ENCODE measurements around the gene AMER3.

AMER3 gene

DNA sequence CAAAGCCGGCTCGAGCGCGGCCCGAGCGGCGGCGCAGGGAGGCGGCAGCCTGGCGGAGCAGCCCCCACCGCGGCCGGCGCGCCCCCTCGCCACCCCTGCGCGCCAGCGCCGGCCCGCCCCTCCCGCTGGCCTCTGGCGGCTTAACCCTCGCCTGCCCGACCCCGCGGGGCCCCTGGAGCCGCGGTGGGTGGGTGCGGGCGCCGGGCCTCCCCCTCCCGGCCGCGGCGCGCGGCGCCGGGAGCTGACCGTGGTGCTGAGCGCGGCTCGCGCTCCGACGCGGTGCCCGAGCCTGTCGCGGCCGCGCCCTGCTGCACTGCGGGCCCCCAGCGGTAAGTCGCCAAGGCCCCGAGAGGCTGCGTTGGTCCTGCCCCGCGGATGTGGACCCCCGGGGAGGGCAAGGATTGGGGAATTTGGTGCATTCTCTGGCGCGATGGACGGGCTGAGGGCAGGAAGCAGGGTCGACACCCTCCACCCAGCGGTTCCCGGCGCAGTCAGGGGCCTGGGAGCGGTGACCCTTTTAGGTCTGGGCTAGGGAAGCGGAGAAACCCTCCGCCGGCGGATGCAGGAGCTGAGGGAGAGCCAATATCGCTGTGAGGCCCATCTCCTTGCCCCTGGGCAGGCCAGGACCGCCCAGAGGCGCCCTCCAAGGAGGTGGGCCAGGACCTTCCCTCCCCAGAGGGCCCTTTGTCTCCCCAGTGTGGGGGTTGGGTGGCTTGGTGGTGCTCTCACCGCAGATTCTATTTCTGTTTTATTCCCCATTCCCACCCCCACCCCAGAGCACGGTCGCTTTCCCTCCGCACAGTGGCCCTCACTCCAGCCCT lies 923 bp downstream of the AMER3 start:
- FAIRE-seq, result no peak

- FAIRE-seq, result no peak
These were observed 1.7 kb downstream of the AMER3 start for GRCh38 chr2:130756874-130757668.

DNA sequence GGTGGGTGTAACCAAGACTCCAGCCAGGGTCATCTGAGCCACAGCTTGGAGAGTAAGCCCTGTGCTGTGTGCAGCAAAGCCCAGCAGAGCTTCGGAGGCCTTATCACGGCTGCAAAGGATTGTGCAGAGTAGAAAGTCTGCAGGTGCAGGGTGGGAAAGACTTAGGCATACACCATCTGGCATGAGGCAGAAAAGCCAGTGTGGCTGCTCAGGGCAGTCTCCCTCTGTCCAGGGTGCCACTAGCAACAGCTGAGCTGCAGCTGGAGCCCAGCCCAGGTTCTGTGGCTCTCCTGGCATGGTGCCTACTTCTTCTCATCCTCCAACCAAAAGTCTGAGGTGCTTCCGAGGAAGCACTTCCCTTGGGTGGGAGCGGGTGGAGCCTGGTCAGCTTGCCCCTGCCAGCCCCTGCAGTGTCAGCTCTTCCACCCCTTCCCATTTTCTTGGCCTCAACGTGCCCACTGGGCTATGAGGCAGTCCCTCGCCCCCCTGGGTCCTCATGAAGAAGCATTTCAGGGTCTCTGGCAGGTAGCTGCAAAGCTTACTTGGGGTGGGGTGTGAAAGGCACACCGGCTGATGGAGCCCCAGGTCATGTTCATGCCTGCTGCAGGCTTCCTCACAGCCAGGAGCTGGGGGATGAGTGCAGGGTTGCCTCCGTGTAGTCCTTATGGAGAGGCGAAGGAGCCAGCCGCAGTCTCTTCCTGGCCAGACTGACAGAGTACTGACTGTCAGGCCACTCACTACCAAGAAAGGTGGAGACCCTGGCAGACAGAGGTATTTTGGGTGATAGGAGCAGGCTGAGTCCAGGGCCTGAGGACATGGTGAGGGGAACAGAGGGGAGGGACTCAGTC lies 4.8 kb downstream of the AMER3 start:
- no peak for FAIRE-seq

- FAIRE-seq, result no peak
These were observed 5.7 kb downstream of the AMER3 start for GRCh38 chr2:130760754-130761751.

DNA sequence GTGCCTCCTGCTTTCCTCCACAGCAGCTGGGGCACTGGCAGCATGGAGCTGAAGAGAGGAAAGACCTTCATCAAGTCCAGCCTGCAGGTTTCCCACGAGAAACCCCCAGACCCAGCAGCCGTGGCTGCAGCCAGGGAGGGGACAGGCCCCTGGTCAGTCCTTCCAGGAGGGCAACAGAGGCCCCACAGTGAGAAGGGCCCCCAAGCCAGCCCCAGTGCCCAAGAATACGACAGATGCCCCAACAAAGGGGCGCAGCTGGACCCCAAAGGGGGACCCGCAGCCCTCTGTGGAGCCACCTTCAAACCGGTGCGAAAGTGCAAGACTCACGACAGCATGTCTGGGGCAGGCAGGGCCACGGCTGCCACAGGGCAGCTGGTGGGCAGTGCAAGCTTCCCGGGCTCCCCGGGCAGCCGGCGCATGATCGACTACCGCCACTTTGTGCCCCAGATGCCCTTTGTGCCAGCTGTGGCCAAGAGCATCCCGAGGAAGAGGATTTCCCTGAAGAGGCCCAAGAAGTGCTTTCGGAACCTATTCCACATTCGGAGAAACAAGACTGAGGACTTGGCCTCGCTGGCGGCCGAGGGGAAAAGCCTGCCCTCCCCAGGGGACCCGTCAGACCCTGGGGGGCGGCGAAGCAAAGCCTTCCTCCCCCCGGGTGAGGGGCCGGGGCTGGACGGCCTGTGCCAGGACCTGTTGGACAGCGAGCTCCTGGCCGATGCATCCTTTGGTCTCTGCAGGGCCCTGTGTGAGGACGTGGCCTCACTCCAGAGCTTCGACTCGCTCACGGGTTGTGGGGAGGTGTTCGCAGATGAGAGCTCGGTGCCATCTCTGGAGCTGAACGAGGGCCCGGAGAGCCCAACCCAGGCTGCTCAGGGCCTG lies 6.9 kb downstream of the AMER3 start:
- FAIRE-seq, result no peak

GRCh38 chr2:130762910-130763385 lies 7.6 kb downstream of the AMER3 start:
- no peak for FAIRE-seq

- no peak for FAIRE-seq
These were observed 8.1 kb downstream of the AMER3 start for GRCh38 chr2:130763405-130763804.

- no peak for FAIRE-seq
These were observed 8.9 kb downstream of the AMER3 start for GRCh38 chr2:130764035-130764820.

GRCh38 chr2:130764821-130765115 lies 9.4 kb downstream of the AMER3 start:
- FAIRE-seq, result no peak

DNA sequence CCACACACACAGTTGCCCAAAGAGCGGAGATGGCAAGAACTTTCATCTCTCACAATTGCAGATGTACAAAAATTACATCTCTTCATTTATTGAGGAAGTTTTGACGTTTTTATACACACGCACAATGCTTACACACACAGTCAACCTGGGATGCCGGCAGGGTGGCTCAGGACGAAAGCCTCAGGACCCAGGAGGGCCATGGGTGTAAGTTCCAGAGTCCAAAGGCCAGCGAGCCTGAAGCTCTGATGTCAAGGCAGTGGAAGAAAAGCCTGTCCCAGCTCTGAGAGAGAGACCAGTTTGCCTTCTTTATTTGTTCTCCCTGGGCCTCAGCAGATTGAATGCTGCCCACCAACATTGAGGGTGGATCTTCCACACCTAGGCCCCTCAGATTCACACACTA lies 10.1 kb downstream of the AMER3 start:
- no peak for FAIRE-seq

GRCh38 chr2:130766037-130766436 lies 10.7 kb downstream of the AMER3 start:
- FAIRE-seq, result no peak

DNA sequence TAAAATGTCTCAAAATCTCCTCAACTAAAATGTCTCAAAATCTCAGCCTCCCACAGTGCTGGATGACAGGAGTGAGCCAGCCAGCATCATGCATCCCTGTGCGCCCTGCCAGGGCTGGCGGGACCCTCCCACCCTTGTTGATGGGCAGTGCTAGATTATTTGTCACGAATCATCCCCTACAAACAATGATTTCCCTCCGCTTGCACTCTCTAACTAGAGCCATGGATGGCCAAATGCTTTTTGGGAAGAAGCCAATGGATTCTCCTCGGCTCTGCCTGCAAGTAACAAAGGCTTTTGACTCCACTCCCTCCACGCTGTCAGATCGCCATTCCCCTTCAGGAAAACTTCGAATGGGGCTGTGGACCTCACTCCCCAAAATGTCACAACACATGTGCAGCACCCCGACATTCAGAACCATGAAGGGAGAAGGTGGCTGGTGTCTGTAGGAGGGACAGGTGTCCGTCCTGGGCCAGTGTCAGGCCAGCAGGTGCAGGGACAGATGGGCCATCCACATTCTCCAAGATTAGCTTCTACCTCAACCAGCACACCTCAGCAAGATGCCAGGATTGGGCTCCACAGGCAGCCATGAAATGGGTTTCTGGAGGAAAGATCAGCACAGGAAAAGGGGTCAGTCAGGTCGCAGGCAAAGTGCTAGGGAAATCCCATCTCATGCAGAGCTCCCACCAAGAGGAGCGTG lies 11.5 kb downstream of the AMER3 start:
- FAIRE-seq, result no peak

GRCh38 chr2:130767408-130767775 lies 12.1 kb downstream of the AMER3 start:
- no peak for FAIRE-seq

DNA sequence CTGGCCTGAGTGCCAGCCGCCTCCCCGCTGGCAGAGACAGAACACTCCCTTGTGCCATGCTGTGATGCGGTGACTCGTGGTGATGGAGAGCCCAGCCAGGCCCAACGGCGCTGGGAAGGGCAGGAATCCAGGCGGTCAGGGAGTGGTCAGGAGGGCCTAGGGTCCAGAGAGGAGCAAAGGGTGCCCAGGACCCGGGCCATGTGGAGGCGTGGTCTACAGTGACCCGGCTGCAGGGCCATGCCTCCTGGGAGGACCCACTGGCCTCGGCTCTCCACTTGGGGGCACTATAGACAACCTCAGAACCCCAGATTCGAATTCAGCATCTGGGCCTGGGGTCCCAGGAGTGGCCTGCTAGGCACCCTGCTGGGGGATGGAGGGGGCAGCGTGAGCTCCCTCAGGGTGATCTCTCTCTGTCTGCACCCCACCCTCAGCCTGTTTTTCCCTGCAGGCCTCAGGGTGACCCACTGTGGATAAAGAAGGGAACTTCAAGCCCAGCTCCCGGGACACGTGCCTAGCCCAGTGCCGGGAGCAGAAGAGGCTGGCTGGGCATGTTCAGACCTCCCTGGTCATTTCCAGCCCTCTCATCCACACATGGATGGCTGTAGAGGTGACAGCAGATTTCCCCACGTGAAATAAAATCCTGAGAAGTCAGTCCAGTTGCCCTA lies 13.0 kb downstream of the AMER3 start:
- no peak for FAIRE-seq

- FAIRE-seq, result no peak
These were observed 14.1 kb downstream of the AMER3 start for GRCh38 chr2:130769343-130769907.

- FAIRE-seq, result no peak
These were observed 21.2 kb downstream of the AMER3 start for GRCh38 chr2:130776550-130776949.

DNA sequence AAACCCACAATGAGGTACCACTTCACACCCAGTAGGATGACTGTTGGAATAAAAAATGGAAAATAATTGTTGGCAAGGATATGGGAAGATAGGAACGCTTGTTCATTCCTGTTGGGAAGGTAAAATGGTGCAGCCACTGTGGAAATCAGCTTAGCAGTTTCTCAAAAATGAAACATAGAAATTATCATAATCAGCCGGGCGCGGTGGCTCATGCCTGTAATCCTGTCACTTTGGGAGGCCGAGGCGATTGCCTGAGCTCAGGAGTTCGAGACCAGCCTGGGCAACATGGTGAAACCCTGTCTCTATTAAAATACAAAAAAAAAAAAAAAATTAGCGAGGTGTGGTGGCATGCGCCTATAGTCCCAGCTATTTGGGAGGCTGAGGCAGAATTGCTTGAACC lies 23.4 kb downstream of the AMER3 start:
- FAIRE-seq, result no peak

DNA sequence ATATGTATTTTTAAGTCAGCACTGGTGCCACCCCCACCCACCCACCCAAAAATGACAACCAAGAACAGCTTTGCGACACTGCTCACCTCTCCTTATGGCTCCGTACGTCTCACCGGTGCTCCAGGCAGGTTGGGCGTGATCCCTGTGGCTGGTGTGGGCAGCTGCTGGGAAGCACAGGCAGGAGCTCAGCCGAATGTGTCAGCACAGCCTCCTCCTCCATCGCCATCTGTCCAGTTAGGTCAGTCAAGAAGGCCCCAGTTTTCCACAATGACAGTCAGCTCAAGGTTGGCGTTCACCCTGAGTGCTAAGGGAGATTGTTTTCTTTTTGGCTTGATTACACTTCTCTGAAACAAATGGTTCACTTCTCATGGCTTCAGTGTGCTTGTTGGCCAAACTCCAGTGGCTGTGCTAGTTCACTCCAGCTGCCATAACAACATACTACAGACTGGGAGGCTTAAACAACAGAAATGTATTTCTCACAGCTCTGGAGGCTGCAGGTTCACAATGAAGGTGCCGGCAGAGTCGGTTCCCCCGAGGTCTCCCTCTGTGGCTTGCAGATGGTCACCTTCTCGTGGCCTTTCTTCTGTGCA lies 30.2 kb downstream of the AMER3 start:
- FAIRE-seq, result no peak
